GM12865 (cell line): ENCODE data around the gene ENO2.

Source experiments
- DNase-seq: peaks from one replicate; pipeline ENCODE4 v3.0.0; 2010; ENCODE audit warnings: low read depth
- H3K4me3 ChIP-seq: 2 replicates; pipeline ENCODE4 v1.5.1; 2011; ENCODE audit warnings: mild to moderate bottlenecking, low read depth, low read length, control low read depth
- TF ChIP-seq, protein P1 (sequence below): IDR thresholded peaks from 2 replicates; pipeline ENCODE4 v1.5.1; 2011; ENCODE audit warnings: low read length, control low read depth, low read depth, inconsistent platforms; ENCODE audit not compliant: insufficient read depth; ENCODE audit errors: missing control alignments

ENO2 gene

DNA sequence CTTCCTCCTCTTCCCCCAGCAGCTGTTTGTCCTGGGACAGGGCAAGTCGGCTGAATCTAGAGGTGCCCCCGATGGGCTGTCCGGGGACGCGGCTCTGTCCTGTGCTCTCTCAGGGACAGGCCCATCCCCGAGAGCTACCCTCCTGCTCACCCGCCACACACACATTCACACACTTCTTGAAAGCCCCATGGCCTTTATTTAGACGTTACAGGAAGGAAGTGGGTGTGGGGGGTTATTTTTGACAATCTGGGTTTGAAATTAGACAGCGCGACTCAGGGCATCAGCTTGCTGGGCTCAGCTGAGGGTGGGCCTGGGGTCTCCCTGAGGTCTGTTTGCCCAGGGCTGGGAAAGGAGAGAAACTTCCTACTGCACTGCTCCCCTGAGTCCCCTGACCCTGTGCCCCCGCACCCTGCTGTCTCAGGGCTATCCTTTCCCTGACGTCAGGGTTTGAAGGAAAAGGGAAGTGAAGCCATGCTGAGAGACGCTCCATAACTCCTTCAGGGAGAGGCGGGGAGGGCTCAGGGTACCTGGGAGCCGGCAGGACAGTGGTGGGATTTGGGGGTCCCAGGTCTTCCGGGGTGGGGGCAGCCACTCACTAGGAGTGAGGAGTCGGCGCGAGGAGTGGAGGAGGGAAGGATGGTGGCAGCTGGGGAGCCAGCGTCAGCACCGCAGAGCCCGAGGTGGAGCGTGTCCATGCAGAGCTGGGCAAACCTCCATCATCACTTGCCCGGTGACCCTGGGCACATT, 44.9 kb downstream of the ENO2 start:
- DNase-seq, result peak; percentile 94
- peak overlapping the region; percentile 76 for H3K4me3 ChIP-seq
- TF ChIP-seq, protein P1, sequence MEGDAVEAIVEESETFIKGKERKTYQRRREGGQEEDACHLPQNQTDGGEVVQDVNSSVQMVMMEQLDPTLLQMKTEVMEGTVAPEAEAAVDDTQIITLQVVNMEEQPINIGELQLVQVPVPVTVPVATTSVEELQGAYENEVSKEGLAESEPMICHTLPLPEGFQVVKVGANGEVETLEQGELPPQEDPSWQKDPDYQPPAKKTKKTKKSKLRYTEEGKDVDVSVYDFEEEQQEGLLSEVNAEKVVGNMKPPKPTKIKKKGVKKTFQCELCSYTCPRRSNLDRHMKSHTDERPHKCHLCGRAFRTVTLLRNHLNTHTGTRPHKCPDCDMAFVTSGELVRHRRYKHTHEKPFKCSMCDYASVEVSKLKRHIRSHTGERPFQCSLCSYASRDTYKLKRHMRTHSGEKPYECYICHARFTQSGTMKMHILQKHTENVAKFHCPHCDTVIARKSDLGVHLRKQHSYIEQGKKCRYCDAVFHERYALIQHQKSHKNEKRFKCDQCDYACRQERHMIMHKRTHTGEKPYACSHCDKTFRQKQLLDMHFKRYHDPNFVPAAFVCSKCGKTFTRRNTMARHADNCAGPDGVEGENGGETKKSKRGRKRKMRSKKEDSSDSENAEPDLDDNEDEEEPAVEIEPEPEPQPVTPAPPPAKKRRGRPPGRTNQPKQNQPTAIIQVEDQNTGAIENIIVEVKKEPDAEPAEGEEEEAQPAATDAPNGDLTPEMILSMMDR, result no peak

DNA sequence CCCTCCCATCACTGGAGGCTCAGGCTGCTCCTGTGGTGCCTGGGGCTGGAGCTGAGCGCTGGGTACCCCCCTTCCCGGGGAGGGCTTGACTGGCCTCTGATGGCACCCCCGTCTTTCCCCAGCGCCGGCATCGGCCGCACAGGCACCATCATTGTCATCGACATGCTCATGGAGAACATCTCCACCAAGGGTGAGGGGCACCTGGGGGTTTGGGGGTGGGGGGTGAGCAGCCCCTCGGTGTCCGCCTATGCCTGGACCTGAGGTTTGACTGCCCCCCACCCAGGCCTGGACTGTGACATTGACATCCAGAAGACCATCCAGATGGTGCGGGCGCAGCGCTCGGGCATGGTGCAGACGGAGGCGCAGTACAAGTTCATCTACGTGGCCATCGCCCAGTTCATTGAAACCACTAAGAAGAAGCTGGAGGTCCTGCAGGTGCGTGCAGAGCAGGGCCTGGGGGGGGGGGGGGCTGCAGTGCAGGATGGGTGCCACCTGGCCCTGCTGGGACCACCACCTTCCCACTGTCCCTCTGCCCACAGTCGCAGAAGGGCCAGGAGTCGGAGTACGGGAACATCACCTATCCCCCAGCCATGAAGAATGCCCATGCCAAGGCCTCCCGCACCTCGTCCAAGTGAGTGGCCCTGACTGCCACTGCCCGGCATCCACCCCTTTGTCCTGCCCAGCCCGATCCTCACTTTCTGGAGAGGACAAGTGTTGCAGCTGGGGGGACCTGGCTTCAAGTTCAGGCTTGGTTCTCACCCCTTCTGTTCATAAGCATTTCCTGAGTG, 45.6 kb downstream of the ENO2 start:
- TF ChIP-seq, protein P1, result no peak
- DNase-seq, result peak; percentile 31
- H3K4me3 ChIP-seq, result peak overlapping the region; percentile 76

DNA sequence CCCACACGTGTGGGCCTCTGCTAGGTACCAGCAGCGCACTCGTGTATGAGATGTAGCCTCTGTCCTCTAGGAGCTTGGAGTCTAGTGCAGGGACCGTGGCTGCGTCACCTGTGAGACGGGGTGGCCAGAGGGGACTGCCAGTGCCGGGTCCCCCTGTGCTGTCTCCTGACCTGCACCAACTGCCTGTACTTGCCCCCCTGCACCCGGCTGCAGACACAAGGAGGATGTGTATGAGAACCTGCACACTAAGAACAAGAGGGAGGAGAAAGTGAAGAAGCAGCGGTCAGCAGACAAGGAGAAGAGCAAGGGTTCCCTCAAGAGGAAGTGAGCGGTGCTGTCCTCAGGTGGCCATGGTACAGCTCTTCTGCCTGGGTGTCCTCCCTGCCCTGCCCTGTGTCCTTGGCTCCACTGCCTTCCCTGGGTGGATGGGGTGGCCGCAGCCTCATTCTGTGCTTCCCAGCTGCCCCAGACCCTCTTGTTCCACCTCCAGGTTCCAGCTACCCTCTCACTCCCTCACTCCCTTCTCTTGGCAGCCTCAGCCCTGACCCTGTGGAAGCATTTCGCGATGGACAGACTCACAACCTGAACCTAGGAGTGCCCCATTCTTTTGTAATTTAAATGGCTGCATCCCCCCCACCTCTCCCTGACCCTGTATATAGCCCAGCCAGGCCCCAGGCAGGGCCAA, 46.4 kb downstream of the ENO2 start:
- TF ChIP-seq, protein P1, result peak; percentile 44
- DNase-seq, result peak; percentile 86
- H3K4me3 ChIP-seq, result peak overlapping the region; percentile 76

DNA sequence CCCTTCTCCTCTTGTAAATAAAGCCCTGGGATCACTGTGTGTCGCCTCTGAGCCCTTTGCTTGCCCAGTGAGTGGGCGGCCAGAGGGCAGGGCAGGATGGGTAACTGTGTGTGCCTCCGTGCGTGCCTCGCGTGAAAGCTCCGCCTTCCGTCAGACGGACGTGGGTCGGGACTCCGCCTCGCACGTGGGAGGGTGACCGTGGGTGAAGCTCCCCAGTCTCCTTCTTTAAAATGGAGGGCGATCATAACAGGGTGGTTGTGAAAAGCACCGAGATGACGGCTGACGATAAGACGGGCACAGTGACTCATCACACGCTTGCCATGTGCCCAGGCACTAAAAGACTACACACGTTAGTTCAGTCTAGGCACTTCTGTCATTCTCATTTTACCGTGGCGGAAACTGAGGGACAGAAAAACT, 46.9 kb downstream of the ENO2 start:
- DNase-seq, result peak; percentile 90
- H3K4me3 ChIP-seq, result peak overlapping the region; percentile 76
- TF ChIP-seq, protein P1, result no peak

DNA sequence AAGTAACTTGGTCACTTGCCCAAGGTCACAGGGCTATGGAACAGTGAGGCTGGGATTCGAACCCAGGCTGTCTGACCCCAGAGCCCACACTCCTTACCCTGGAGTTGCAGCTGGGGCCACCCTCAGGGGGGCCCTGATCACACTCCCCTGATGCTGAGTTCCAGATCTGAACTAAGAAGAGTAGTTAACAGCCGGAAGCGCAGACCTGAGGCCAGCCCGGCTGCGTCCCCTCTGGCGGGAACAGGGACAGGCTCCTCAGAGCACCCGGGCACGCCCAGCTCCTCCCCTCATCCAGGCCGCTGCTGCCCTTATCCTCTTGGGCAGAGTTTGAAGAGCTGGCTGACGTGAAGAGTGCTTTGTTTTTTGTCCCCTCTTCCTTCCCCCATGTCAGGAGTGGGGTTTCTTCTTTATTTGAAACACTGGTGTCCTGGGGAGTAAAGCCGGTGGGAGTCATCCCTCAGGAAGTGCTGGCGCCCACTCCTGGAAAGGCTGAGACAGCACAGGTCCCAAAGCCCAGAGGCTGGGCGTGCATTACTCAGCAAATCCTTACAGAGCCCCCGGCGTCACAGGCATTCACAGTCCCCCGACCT, 47.4 kb downstream of the ENO2 start:
- DNase-seq, result peak; percentile 91
- H3K4me3 ChIP-seq, result peak overlapping the region; percentile 76
- TF ChIP-seq, protein P1, result peak; percentile 38

DNA sequence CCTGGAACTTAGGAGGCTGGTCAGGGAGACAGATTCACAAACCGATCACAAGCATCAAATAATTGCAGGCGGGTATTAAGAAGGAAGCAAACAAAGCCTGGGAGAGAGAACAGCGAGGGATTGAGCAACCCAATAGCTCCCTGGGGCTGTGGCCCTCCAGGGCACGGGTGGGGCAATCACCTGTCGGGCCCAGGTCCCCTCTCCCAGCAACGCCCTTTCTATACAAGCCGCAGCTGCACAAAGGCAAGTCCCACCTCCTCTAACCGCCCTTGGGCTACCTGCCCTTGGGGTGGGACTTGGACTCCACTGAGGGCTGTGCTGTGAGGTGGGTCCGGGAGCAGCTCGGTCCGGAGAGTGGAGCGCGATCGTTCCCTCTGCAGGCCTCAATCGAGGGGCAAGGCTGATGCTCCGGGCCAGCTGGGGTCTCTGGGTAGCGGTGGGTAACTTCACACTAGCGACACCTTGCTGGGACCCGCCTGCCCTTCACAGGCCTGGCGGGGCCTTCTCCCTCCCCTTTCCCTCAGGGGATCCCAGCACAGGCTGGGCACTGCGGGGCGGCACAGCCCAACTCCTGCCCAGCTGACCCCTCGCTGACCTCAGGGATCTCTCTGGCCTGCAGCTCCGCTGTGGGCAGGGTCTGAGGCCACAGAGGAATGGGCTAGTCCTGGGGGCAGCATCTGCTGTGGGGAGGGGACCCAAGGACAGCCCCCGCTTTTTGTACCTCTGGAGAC, 48.1 kb downstream of the ENO2 start:
- peak overlapping the region; percentile 76 for H3K4me3 ChIP-seq
- DNase-seq, result no peak
- TF ChIP-seq, protein P1, result no peak
